GM10248 (cell line): ENCODE data around the gene NHERF1.
A peak's percentile ranks its signal among the peaks of the same experiment; 100 is the strongest.

ENCODE experiments used
- CTCF ChIA-PET: fragments of 300-600 bp; sonication (Branson Sonifier 250); formaldehyde crosslinking; extraction: SDS; loops from one replicate; lab custom pipeline; 2021; ENCODE audit warnings: antibody characterized with exemption; lab: Yijun Ruan, JAX
- POLR2A ChIA-PET: fragments of 350-650 bp; sonication (Branson Sonifier 250); formaldehyde crosslinking; extraction: SDS; loops from one replicate; lab custom pipeline; 2020; ENCODE audit warnings: antibody characterized with exemption; lab: Yijun Ruan, JAX
- DNase-seq: peaks from one replicate; pipeline ENCODE4 v3.0.0; 2012; ENCODE audit errors: extremely low spot score
- CTCF ChIP-seq: IDR thresholded peaks from 2 replicates; pipeline ENCODE4 v1.5.1; 2012; ENCODE audit warnings: mild to moderate bottlenecking, low read depth; ENCODE audit errors: extremely low read depth, missing control alignments, control extremely low read depth

The NHERF1 gene

DNA sequence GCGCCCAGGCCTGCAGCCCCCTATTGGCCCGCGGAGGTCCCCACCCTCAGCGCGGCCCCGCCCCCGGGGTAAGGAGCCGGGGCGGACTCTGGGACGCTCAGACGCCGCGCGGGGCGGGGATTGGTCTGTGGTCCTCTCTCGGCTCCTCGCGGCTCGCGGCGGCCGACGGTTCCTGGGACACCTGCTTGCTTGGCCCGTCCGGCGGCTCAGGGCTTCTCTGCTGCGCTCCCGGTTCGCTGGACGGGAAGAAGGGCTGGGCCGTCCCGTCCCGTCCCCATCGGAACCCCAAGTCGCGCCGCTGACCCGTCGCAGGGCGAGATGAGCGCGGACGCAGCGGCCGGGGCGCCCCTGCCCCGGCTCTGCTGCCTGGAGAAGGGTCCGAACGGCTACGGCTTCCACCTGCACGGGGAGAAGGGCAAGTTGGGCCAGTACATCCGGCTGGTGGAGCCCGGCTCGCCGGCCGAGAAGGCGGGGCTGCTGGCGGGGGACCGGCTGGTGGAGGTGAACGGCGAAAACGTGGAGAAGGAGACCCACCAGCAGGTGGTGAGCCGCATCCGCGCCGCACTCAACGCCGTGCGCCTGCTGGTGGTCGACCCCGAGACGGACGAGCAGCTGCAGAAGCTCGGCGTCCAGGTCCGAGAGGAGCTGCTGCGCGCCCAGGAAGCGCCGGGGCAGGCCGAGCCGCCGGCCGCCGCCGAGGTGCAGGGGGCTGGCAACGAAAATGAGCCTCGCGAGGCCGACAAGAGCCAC lies at the start of gene NHERF1:
Gene NHERF1 (plus strand): TSS at position 100 of the 750 bp plus-strand sequence. CDS start 219 bp downstream, at position 319.
- CTCF ChIA-PET = interaction anchor here (1.1 to 6.4 kb wide), 8 partner anchors 11 to 91 kb away, joined by 3 to 47 read pairs (median 8); partner anchors contain the start of gene RAB37
- peak; percentile 19 for TF ChIP-seq CTCF
- POLR2A ChIA-PET = interaction anchor here (0.5 to 1.5 kb wide), 5 partner anchors 10 to 372 kb away, joined by 3 to 9 read pairs (median 4); no protein-coding TSS in a partner anchor
- DNase-seq = peak; percentile 99

- TF ChIP-seq CTCF = no peak
- POLR2A ChIA-PET = no interaction called here
- CTCF ChIA-PET = interaction anchor here (1.9 to 2.5 kb wide), 2 partner anchors 10 to 37 kb away, joined by 4 to 8 read pairs; partner anchors contain the start of gene RAB37
- DNase-seq = no peak
Measured at GRCh38 chr17:74699236-74699635, 49.2 kb upstream of the NHERF1 start.

DNA sequence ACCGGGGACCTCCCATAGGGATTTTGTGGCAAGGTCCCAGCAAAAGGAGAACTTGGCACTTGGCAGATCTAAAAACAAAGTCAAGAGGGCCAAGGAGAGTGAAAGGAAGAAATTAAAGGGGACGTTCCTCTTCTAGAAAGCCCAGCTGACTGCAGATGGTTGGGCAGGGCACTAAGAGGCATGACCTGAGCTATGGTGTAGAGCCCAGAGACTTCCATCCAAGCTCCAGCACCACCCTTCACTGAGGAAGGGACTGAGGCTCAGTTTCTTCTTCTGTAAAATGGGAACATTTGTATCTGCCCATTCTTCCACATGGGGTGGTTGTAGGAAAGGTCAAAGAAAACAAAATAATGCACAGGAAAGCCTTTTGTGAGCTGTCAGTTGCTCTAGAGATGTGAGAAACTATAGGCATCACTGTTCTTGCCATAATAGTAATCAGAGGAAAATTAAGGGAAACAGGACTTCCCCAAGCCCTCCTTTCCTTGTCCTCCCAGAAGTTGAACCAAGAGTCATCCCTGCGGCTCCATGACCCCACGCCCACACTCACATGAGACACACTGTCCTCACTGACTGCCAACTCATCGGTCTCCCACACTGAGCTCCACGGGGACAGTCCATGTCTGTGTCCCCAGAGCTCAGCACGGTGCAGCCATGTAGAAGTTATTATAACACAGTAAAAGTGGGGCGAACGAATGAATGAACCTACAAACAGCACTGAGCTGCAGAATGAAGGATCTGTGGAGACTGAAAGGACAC lies 46.1 kb upstream of the NHERF1 start:
- CTCF ChIA-PET = interaction anchor here (1.0 to 1.6 kb wide), 9 partner anchors 8 to 89 kb away, joined by 3 to 9 read pairs (median 4); partner anchors contain the start of gene RAB37
- DNase-seq = no peak
- POLR2A ChIA-PET = no interaction called here
- no peak for TF ChIP-seq CTCF

- no peak for TF ChIP-seq CTCF
- CTCF ChIA-PET = interaction anchor here (1.0 to 1.6 kb wide), 6 partner anchors 10 to 46 kb away, joined by 3 to 9 read pairs (median 7); partner anchors contain the start of gene RAB37
- POLR2A ChIA-PET = no interaction called here
Measured at GRCh38 chr17:74703311-74703710, 45.1 kb upstream of the NHERF1 start.

DNA sequence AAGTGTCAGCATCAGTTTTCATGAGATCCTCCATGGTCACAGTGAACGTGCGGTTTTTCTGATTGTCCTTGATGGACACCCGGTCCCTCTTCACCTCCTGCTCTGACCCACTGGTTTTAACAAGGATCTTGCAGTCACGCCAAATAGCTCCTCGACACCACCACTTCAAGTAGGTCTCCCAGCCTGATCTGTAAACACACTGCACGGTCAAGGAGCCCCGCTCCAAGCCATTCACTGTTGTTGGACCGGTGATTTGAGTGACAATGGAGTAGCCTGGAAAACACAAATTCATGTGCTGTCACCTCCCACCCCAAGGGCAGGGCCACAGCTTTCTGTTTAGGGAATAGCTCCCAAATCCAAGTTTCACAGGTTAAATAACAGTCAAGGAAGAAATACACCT lies 43.9 kb upstream of the NHERF1 start:
- POLR2A ChIA-PET = no interaction called here
- no peak for DNase-seq
- CTCF ChIA-PET = interaction anchor here (1.6 kb wide), 1 partner anchor 47 kb away, joined by 6 read pairs; no protein-coding TSS in a partner anchor
- TF ChIP-seq CTCF = no peak

More at GRCh38 chr17:74703311-74703710, 45.1 kb upstream of the NHERF1 start:
- DNase-seq = no peak
